Epithelial cell of proximal tubule (primary cell): Measurements from ENCODE around the gene PIWIL4. TPM values are rescaled to one million over a fixed set of nuclear protein-coding genes. Genes with fewer than 3 reads are reported as not detected.
"Not testable (repeated sequence)": the region's sequence is repeated elsewhere in the genome, so short reads cannot be mapped to it uniquely, and the experiment has no call there.

ENCODE experiments used
- DNase-seq: peaks from one replicate; pipeline ENCODE4 v3.0.0-alpha.2; 2011; ENCODE audit warnings: low read depth
- H3K4me3 ChIP-seq: 2 replicates; pipeline ENCODE4 v1.5.1; 2011; ENCODE audit warnings: low read depth, mild to moderate bottlenecking, low read length
- total RNA-seq: library from RNA; depleted of rRNA; stranded (reverse); fragments of >200 nt; gene quantifications from 2 replicates; pipeline ENCODE4 v1.2.3, GENCODE V29; 2015
- TF ChIP-seq, protein P1 (sequence below): conservative IDR thresholded peaks from 2 replicates; pipeline ENCODE4 v1.5.1; 2012; ENCODE audit warnings: low read depth, mild to moderate bottlenecking, low read length

Gene PIWIL4
- total RNA-seq, 1 donor from 2014 or later, result 1.2 TPM

DNA sequence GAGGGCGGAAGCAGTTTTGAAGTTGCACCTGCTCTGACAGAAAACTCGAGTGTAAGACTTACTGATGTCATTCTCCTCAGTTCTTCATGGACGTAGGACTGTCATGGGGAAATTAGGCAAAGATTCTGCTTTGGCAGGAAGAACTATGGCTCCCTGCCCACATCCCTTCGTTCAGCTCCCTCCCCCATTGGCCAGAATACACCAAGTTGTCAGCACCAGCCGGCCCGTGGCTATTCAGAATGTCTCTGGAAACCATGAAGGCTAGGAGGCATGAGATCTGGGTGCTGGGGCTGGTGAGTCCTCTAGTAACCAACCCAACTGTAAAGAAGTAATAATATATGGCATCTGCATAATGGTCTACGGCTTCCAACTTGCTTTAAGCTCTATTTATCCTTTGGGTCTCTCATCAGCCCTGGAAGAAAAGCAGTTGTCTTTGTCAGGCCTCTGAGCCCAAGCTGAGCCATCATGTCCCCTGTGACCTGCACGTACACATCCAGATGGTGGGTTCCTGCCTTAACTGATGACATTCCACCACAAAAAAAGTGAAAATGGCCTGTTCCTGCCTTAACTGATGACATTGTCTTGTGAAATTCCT is 74.1 kb downstream of the PIWIL4 start:
- DNase-seq, result no peak
- H3K4me3 ChIP-seq, result no peak overlapping the region
- TF ChIP-seq, protein P1, sequence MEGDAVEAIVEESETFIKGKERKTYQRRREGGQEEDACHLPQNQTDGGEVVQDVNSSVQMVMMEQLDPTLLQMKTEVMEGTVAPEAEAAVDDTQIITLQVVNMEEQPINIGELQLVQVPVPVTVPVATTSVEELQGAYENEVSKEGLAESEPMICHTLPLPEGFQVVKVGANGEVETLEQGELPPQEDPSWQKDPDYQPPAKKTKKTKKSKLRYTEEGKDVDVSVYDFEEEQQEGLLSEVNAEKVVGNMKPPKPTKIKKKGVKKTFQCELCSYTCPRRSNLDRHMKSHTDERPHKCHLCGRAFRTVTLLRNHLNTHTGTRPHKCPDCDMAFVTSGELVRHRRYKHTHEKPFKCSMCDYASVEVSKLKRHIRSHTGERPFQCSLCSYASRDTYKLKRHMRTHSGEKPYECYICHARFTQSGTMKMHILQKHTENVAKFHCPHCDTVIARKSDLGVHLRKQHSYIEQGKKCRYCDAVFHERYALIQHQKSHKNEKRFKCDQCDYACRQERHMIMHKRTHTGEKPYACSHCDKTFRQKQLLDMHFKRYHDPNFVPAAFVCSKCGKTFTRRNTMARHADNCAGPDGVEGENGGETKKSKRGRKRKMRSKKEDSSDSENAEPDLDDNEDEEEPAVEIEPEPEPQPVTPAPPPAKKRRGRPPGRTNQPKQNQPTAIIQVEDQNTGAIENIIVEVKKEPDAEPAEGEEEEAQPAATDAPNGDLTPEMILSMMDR, result no peak

DNA sequence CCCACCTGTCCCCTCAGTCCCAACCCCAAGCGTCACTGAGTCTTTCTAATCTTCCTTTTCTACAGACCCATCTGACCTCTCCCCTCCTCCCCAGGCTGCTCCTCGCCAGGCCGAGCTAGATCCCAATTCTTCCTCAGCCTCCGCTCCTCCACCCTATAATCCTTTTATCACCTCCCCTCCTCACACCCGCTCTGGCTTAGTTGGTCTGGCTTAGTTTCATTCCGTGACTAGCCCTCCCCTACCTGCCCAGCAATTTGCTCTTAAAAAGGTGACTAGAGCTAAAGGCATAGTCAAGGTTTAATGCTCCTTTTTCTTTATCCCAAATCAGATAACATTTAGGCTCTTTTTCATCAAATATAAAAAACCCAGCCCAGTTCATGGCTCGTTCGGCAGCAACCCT is 76.0 kb downstream of the PIWIL4 start:
- DNase-seq, H3K4me3 ChIP-seq: not testable (repeated sequence)

DNA sequence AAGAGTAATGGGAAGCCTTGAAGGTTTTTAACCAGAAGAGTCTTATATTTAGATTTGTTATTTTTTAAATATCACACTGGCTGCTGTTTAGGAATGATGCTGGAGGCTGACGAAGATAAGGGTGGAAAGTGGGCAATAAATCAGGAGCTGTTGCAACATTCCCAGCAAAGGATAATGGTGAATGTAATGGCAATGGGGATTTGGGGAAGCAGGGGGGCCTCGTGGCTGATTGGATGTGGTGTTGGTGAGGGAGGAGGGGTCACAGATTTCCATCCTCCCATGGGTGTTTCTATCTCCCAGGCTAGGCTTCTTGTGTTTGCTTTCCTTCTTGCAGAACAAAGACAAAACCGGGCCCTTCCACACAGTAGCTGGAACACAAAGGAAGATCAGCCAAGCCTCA is 80.8 kb downstream of the PIWIL4 start:
- no peak overlapping the region for H3K4me3 ChIP-seq
- TF ChIP-seq, protein P1, result no peak
- no peak for DNase-seq

DNA sequence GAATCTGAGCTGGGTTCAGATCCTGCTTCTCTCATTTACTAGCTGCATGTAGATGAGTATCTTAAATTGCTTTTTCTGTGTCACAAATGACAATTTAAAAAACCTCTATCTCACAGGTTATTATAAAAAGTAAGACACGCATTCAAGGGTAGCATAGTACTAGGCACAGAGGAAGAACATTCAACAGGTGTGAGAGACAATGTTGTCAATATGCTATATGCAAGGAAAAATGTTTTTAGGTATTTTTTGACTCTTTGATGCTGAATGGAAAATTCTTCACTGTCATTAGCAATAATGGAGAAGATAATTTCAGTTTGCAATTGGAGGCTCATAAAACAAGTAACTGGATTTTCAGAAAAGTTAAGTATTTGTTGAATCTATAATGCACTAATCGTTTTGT is 81.6 kb downstream of the PIWIL4 start:
- H3K4me3 ChIP-seq, result no peak overlapping the region
- TF ChIP-seq, protein P1, result no peak
- no peak for DNase-seq

DNA sequence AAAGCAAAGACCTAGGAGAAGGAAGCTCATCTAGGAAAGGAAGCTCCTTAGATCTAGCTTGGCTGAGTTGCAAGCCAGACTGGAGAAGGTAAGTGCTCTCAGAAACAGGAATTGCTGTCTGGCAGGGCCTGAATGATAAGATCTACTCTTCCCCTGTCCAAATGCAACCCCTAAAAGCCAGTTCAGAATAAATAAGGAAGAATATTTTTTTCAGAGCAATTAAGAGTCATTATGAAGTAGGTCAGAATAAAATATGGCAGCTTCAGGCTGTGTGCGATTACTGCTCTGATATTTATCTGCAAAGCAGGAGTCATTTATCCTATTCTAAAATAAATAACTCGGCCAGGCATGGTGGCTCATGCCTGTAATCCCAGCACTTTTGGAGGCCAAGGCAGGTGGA is 82.1 kb downstream of the PIWIL4 start:
- TF ChIP-seq, protein P1, result no peak
- no peak for DNase-seq

DNA sequence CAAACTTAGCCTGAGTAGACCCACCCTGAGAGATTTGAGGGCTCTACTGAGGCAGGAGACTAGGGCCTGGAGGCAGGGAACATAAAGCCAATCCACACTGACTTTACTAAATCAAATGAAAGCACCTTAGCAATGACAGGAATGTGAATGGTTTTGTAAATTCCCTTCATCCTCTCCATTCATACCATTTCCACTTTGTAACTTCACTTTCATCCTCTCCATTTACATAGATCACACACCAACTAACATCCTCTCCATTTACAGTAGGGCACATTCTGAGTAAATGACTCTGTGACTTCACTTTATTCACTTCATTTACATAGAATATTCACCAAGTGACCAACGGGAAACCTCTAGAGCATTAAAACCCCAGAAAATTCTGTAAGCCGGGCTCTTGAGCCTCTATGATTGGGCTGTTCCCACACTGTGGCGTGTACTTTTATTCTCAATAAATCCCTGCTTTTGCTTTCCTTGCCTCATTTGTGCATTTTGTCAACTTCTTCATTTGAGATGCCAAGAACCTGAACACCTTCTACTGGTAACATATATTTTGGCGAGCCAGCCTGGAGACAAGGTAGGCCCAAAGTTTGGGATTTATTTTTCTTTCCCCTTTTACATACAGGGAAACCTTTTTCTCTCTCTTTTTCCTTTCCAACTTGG is 82.9 kb downstream of the PIWIL4 start:
- H3K4me3 ChIP-seq, result no peak overlapping the region
- DNase-seq, result no peak
- TF ChIP-seq, protein P1, result no peak

More for the DNA sequence above, 82.1 kb downstream of the PIWIL4 start:
- H3K4me3 ChIP-seq, result no peak overlapping the region

DNA sequence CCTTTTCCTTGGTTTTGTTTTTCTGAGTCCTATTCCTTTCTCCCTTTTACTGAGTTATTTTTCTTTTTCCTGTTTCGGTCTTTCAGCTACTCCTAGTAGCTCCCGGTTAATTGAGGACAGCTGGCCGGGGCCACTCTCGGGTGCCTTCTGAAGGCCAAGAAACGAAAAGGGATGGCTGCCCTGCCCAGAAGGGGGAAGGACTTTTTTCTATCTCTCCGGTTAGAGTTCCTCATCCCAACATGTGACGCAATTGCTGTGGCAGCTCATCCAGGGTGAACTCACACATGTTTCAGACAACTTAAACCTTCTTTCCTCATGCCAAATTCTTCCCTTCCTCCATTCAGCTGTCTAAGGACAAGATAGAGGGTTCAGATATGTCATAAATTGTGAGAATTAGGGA is 83.6 kb downstream of the PIWIL4 start:
- H3K4me3 ChIP-seq, result no peak overlapping the region
- no peak for DNase-seq
- TF ChIP-seq, protein P1, result no peak
